HG02870 (cell line): ENCODE measurements around the gene ARHGAP44.
"Not testable (repeated sequence)": the region's sequence is repeated elsewhere in the genome, so short reads cannot be mapped to it uniquely, and the experiment has no call there.

ENCODE experiments used
- ATAC-seq: cut with Tn5 transposase; IDR thresholded peaks from one replicate; pipeline ENCODE4 v1.9.1; 2021; ENCODE audit warnings: mild to moderate bottlenecking, moderate library complexity; ENCODE audit not compliant: unreplicated experiment

The ARHGAP44 gene

GRCh38 chr17:12958786-12959185 is 169.5 kb downstream of the ARHGAP44 start:
- no peak for ATAC-seq

- no peak for ATAC-seq
Measured at GRCh38 chr17:12959441-12959840, 170.1 kb downstream of the ARHGAP44 start.

- no peak for ATAC-seq
Measured at GRCh38 chr17:12961655-12962054, 172.4 kb downstream of the ARHGAP44 start.

GRCh38 chr17:12963505-12963904 is 174.2 kb downstream of the ARHGAP44 start:
- ATAC-seq = no peak

GRCh38 chr17:12964162-12964561 is 174.9 kb downstream of the ARHGAP44 start:
- no peak for ATAC-seq

- no peak for ATAC-seq
Measured at GRCh38 chr17:12964840-12965239, 175.5 kb downstream of the ARHGAP44 start.

GRCh38 chr17:12965988-12966387 is 176.7 kb downstream of the ARHGAP44 start:
- no peak for ATAC-seq

GRCh38 chr17:12966413-12966812 is 177.1 kb downstream of the ARHGAP44 start:
- no peak for ATAC-seq

- no peak for ATAC-seq
Measured at GRCh38 chr17:12967962-12968361, 178.7 kb downstream of the ARHGAP44 start.

GRCh38 chr17:12973496-12974004 is 184.3 kb downstream of the ARHGAP44 start:
- no peak for ATAC-seq

- no peak for ATAC-seq
Measured at GRCh38 chr17:12974005-12974531, 184.8 kb downstream of the ARHGAP44 start.

GRCh38 chr17:12977008-12977751 is 187.9 kb downstream of the ARHGAP44 start:
- ATAC-seq = no peak

GRCh38 chr17:12978787-12979186 is 189.5 kb downstream of the ARHGAP44 start:
- not testable (repeated sequence) for ATAC-seq

GRCh38 chr17:12979246-12979645 is 189.9 kb downstream of the ARHGAP44 start:
- ATAC-seq = no peak

GRCh38 chr17:12979826-12980500 is 190.7 kb downstream of the ARHGAP44 start:
- ATAC-seq = no peak

- ATAC-seq = no peak
Measured at GRCh38 chr17:12982224-12982623, 192.9 kb downstream of the ARHGAP44 start.

- ATAC-seq = no peak
Measured at GRCh38 chr17:12983991-12984884, 194.9 kb downstream of the ARHGAP44 start.

GRCh38 chr17:12985431-12986293 is 196.4 kb downstream of the ARHGAP44 start:
- no peak for ATAC-seq

- no peak for ATAC-seq
Measured at GRCh38 chr17:12987120-12987519, 197.8 kb downstream of the ARHGAP44 start.
